ENCODE data around the gene NFIB. TPM values are rescaled to one million over a fixed set of nuclear protein-coding genes. Genes with fewer than 3 reads are reported as not detected.

Gene NFIB
- total and polyA plus RNA-seq, 10 of the 15 experiments (the other 5 are each of a cell fraction or from before 2014, with no cell fraction given): under 0.01 to 0.19 (median 0.05) TPM; not detected in 3

DNA sequence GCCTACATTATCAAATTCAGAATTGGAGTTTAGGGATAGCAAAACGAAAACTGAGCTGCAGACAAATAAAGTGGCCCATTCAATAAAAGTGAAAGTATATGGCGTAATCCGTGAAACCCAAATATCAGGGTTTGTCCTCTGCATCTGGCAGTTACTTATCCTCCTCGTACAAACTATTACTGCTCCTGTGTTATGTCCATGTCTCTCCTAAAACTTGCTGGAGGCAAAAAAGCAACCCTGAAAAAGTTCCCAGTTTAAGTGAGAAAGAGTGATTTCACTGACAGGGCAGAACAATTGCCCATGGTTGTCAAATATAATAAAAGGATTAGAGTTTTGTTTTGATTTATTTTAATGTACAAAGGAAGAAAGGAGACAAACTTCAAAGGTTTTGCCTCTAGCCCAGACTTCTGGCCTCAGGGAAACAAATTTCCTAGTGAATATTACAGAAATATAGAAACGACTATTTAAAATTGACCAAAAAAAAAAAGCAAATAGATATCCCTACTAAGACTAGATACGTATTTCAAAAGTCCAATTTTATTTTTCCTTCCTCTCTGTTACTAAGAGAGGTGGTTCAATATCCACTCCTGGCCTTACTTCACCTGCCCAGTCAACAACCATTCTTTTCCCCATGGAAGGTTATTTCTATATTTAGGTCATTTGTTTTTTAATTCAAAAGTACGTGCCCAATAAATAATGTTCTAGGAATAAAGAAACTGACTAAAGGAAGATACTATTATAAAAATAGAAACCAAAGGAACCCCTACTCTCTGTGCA is 50.0 kb downstream of the NFIB start:
- no peaks in the 10 kb centered on the region for H3K9me3 ChIP-seq (replicated peaks; ENCODE audit: control insufficient read depth, insufficient read depth, low read length)

More for the DNA sequence above, 50.0 kb downstream of the NFIB start:
- Histone ChIP-seq H3K9ac (ENCODE audit: control insufficient read depth, insufficient read depth, low read length) (no peak overlapping the region), H3K4me1 (ENCODE audit: control insufficient read depth, insufficient read depth, low read length) (no peaks in the 10 kb centered on the region), H3K4me2 (ENCODE audit: control insufficient read depth, insufficient read depth) (no peak overlapping the region), H3K27me3 (replicated peaks in 1 of 2; ENCODE audit: control insufficient read depth in 2 of 2, insufficient read depth in 2 of 2, low read length in 1 of 2) (peaks cover 0 to 1% of the 10 kb centered on the region in 2 experiments; a peak in 2 of 4 replicates), H2AFZ (ENCODE audit: control insufficient read depth, low read depth, low read length) (no peak overlapping the region), H3K27ac (ENCODE audit: control insufficient read depth, insufficient read depth) (no peak overlapping the region), H4K20me1 (ENCODE audit: control insufficient read depth, insufficient read depth) (no peaks in the 10 kb centered on the region), H3K4me3 (no peak overlapping the region), H3K36me3 (ENCODE audit: control insufficient read depth in 2 of 2, insufficient read depth in 2 of 2, low read length in 1 of 2) (no peaks in the 10 kb centered on the region), H3K79me2 (ENCODE audit: control insufficient read depth, insufficient read depth, low read length) (no peaks in the 10 kb centered on the region)
- no peak for FAIRE-seq
- ChIA-PET POLR2A (interaction anchor here (0.6 kb wide), 1 partner anchor 1131 kb away, joined by 3 read pairs; no protein-coding TSS in a partner anchor), SMC1A (ENCODE audit: uncharacterized antibody, unreplicated experiment) (no interaction called here), CTCF (no interaction called here), RAD21 (ENCODE audit: unreplicated experiment) (no interaction called here)
- TF ChIP-seq BMI1 (IDR thresholded peaks at IDR 0.05; ENCODE audit: borderline replicate concordance) (no peak), MEF2A (IDR thresholded peaks at IDR 0.05; ENCODE audit: insufficient read depth, low read depth, low read length) (no peak), KDM1A (IDR thresholded peaks at IDR 0.05; ENCODE audit: borderline replicate concordance) (no peak), BACH1 (IDR thresholded peaks at IDR 0.05; ENCODE audit: borderline replicate concordance) (no peak), SUZ12 (IDR thresholded peaks at IDR 0.05; ENCODE audit: unreplicated experiment) (no peak), BCL11A (IDR thresholded peaks at IDR 0.05; ENCODE audit: low read depth, low read length) (no peak), ZBED1 (IDR thresholded peaks at IDR 0.05; ENCODE audit: borderline replicate concordance) (no peak)
- TF ChIP-seq, protein P1, sequence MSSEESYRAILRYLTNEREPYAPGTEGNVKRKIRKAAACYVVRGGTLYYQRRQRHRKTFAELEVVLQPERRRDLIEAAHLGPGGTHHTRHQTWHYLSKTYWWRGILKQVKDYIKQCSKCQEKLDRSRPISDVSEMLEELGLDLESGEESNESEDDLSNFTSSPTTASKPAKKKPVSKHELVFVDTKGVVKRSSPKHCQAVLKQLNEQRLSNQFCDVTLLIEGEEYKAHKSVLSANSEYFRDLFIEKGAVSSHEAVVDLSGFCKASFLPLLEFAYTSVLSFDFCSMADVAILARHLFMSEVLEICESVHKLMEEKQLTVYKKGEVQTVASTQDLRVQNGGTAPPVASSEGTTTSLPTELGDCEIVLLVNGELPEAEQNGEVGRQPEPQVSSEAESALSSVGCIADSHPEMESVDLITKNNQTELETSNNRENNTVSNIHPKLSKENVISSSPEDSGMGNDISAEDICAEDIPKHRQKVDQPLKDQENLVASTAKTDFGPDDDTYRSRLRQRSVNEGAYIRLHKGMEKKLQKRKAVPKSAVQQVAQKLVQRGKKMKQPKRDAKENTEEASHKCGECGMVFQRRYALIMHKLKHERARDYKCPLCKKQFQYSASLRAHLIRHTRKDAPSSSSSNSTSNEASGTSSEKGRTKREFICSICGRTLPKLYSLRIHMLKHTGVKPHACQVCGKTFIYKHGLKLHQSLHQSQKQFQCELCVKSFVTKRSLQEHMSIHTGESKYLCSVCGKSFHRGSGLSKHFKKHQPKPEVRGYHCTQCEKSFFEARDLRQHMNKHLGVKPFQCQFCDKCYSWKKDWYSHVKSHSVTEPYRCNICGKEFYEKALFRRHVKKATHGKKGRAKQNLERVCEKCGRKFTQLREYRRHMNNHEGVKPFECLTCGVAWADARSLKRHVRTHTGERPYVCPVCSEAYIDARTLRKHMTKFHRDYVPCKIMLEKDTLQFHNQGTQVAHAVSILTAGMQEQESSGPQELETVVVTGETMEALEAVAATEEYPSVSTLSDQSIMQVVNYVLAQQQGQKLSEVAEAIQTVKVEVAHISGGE (CRISPR knock-in tag; IDR thresholded peaks at IDR 0.05): no peak
- TF ChIP-seq, protein P2, sequence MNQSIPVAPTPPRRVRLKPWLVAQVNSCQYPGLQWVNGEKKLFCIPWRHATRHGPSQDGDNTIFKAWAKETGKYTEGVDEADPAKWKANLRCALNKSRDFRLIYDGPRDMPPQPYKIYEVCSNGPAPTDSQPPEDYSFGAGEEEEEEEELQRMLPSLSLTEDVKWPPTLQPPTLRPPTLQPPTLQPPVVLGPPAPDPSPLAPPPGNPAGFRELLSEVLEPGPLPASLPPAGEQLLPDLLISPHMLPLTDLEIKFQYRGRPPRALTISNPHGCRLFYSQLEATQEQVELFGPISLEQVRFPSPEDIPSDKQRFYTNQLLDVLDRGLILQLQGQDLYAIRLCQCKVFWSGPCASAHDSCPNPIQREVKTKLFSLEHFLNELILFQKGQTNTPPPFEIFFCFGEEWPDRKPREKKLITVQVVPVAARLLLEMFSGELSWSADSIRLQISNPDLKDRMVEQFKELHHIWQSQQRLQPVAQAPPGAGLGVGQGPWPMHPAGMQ (IDR thresholded peaks at IDR 0.05; ENCODE audit: borderline replicate concordance): no peak
- TF ChIP-seq, protein P3, sequence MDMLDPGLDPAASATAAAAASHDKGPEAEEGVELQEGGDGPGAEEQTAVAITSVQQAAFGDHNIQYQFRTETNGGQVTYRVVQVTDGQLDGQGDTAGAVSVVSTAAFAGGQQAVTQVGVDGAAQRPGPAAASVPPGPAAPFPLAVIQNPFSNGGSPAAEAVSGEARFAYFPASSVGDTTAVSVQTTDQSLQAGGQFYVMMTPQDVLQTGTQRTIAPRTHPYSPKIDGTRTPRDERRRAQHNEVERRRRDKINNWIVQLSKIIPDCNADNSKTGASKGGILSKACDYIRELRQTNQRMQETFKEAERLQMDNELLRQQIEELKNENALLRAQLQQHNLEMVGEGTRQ (IDR thresholded peaks at IDR 0.05; ENCODE audit: borderline replicate concordance, low read depth, low read length): no peak
- TF ChIP-seq, protein P4, sequence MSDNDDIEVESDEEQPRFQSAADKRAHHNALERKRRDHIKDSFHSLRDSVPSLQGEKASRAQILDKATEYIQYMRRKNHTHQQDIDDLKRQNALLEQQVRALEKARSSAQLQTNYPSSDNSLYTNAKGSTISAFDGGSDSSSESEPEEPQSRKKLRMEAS (IDR thresholded peaks at IDR 0.05; ENCODE audit: low read depth, low read length): no peak
- TF ChIP-seq, protein P5, sequence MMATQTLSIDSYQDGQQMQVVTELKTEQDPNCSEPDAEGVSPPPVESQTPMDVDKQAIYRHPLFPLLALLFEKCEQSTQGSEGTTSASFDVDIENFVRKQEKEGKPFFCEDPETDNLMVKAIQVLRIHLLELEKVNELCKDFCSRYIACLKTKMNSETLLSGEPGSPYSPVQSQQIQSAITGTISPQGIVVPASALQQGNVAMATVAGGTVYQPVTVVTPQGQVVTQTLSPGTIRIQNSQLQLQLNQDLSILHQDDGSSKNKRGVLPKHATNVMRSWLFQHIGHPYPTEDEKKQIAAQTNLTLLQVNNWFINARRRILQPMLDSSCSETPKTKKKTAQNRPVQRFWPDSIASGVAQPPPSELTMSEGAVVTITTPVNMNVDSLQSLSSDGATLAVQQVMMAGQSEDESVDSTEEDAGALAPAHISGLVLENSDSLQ (IDR thresholded peaks at IDR 0.05): no peak
- no TSS peak for BruUV-seq (replicated peaks)
- intact Hi-C loops (cut with micrococcal nuclease; ENCODE audit: unreplicated experiment) (no loop called here), in situ Hi-C loops (cut with MboI) (no loop called here)
- ATAC-seq: no peak
- 26% methylated on average over 7 of the region's 7 CpGs for WGBS (ENCODE audit: insufficient coverage, insufficient replicate concordance, low lambda C conversion rate, missing lambda C conversion rate)
- no peak for DNase-seq (ENCODE audit: low read depth, low spot score)

Data from GM12878 (cell line).